ENCODE data around the gene ZNRD2.

Gene ZNRD2

DNA sequence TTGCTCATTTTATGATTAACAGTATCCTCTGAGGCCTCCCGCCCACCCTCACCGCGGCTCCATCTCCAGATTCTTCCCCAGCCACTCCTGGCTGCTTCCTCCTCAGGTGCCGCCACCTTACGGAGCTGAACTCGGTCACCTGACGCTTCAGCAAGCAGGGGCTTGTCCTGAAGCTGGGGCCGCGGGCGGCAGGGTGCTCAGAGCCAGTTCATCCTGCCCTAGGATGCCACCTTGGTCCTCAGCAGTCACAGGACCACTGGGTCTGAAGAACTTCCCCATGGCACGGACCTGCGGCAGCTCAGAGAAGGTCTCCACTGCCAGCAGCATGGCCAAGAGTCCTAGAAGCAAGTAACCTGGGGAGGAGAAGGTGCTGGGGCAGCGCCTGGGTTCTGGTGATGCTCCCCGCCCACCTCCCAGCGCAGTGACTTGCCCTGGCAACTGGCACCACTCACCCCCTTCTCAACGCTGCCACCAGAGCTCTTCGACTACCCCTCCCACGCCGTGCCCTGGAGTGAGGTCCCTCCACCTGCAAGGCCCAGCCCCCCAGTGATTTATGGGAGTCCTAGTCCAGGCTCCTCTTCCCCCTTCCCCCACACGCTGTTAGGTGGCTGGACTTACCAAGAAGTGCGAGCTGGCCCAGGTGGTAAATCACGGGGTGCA, 22.7 kb downstream of the ZNRD2 start:
- Histone ChIP-seq H3K27me3 (ENCODE audit: insufficient read depth, low read length) (no peaks in the 10 kb centered on the region), H2AFZ (ENCODE audit: low read length, unreplicated experiment) (no peak overlapping the region), H3K79me2 (ENCODE audit: control insufficient read depth, insufficient read depth, low read length, unreplicated experiment) (no peaks in the 10 kb centered on the region), H3K27ac (ENCODE audit: low read depth, low read length) (no peak overlapping the region), H3K4me3 (ENCODE audit: low read depth, low read length) (no peak overlapping the region), H3K4me1 (ENCODE audit: control insufficient read depth, insufficient read depth, low read length, unreplicated experiment) (peaks cover 16% of the 10 kb centered on the region), H3K36me3 (ENCODE audit: insufficient read depth, low read length) (no peaks in the 10 kb centered on the region)

DNA sequence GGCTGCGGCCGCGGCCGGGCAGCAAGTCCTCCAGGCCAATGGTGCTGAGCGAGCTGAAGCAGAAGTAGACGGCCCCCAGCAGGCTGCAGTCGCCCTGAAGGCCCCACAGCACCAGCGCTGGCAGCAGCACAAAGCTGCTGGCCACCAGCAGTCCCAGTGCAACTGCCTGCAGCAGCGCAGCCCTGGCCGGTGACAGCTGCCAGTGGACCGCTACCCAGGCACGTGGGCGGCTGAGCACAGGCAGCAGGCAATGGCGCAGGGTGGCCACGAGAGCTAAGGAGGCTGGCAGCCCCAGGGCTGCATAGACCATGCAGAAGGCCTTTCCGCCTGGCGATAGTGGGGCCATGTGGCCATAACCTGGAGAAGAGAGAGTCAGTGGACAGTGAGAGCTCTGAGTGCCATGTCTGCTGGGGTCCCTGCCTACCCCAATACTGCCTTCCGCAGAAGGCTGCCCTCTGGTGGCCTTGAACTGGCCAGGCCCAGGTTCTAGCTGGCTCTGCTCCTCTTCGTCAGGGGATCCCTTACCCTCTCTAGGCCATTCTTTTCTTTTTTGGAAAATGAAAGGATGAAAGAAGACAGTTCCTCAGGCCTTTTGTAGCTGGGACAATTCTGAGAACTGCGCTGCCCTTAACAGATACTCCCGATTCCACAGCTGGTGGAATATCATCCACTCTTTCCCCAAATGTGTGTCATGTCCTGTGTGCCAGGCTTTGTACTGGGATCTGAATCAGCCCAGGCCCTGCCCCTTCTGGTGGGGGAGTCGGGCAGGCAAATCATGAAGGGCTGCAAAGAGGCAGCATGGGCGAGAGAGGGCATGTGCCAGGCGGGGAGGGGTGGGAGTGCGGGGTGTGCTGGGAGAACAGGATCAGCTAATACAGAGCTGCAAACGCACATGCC, 23.5 kb downstream of the ZNRD2 start:
- Histone ChIP-seq H3K27me3 (ENCODE audit: insufficient read depth, low read length) (no peaks in the 10 kb centered on the region), H3K4me3 (ENCODE audit: low read depth, low read length) (no peak overlapping the region), H3K27ac (ENCODE audit: low read depth, low read length) (no peak overlapping the region), H3K36me3 (ENCODE audit: insufficient read depth, low read length) (no peaks in the 10 kb centered on the region), H3K4me1 (ENCODE audit: control insufficient read depth, insufficient read depth, low read length, unreplicated experiment) (peaks cover 11% of the 10 kb centered on the region), H2AFZ (ENCODE audit: low read length, unreplicated experiment) (no peak overlapping the region), H3K79me2 (ENCODE audit: control insufficient read depth, insufficient read depth, low read length, unreplicated experiment) (no peaks in the 10 kb centered on the region)

- peaks cover 11% of the 10 kb centered on the region for H3K4me1 ChIP-seq (ENCODE audit: control insufficient read depth, insufficient read depth, low read length, unreplicated experiment)
- no peak overlapping the region for H3K4me3 ChIP-seq (ENCODE audit: low read depth, low read length)
- H3K27me3 ChIP-seq (ENCODE audit: insufficient read depth, low read length) = no peaks in the 10 kb centered on the region
- no peaks in the 10 kb centered on the region for H3K79me2 ChIP-seq (ENCODE audit: control insufficient read depth, insufficient read depth, low read length, unreplicated experiment)
- H3K36me3 ChIP-seq (ENCODE audit: insufficient read depth, low read length) = no peaks in the 10 kb centered on the region
- no peak overlapping the region for H2AFZ ChIP-seq (ENCODE audit: low read length, unreplicated experiment)
- no peak overlapping the region for H3K27ac ChIP-seq (ENCODE audit: low read depth, low read length)
These were observed 24.9 kb downstream of the ZNRD2 start for GRCh38 chr11:65595131-65595530.

GRCh38 chr11:65595543-65596281, 25.4 kb downstream of the ZNRD2 start, which contains the start of gene KCNK7:
Gene KCNK7, minus strand, starts transcription at chr11:65595800. Its CDS starts 28 bp downstream, at chr11:65595772.
- Histone ChIP-seq H3K4me3 (ENCODE audit: low read depth, low read length) (no peak within 1 kb of the TSS), H3K36me3 (ENCODE audit: insufficient read depth, low read length) (no peaks in the 10 kb centered on the region), H3K27ac (ENCODE audit: low read depth, low read length) (no peak within 1 kb of the TSS), H3K27me3 (ENCODE audit: insufficient read depth, low read length) (no peaks in the 10 kb centered on the region), H3K79me2 (ENCODE audit: control insufficient read depth, insufficient read depth, low read length, unreplicated experiment) (no peaks in the 10 kb centered on the region), H2AFZ (ENCODE audit: low read length, unreplicated experiment) (no peak within 1 kb of the TSS), H3K4me1 (ENCODE audit: control insufficient read depth, insufficient read depth, low read length, unreplicated experiment) (peaks cover 11% of the 10 kb centered on the region)

DNA sequence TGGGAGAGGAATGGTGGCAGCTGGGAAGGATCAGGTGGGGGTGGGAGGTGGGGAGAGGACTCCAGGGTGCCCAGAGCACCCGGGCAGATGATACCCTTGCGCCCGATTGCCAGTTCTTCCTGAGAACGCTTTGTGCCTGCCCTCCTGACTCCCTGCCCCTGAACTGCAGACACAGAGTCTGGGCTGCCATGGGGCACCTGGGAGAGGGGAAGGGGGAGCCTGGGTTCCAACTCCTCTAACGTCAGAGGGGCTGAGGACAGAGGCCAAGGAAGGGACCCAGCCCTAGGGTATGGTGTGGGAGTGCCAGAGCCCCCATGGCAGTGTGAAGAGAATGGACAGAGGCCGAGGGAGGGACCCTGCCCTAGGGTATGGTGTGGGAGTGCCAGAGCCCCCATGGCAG, 26.2 kb downstream of the ZNRD2 start:
- no peaks in the 10 kb centered on the region for H3K36me3 ChIP-seq (ENCODE audit: insufficient read depth, low read length)
- peaks cover 11% of the 10 kb centered on the region for H3K4me1 ChIP-seq (ENCODE audit: control insufficient read depth, insufficient read depth, low read length, unreplicated experiment)
- no peak overlapping the region for H3K4me3 ChIP-seq (ENCODE audit: low read depth, low read length)
- H2AFZ ChIP-seq (ENCODE audit: low read length, unreplicated experiment) = no peak overlapping the region
- H3K27ac ChIP-seq (ENCODE audit: low read depth, low read length) = no peak overlapping the region
- H3K79me2 ChIP-seq (ENCODE audit: control insufficient read depth, insufficient read depth, low read length, unreplicated experiment) = no peaks in the 10 kb centered on the region
- no peaks in the 10 kb centered on the region for H3K27me3 ChIP-seq (ENCODE audit: insufficient read depth, low read length)

DNA sequence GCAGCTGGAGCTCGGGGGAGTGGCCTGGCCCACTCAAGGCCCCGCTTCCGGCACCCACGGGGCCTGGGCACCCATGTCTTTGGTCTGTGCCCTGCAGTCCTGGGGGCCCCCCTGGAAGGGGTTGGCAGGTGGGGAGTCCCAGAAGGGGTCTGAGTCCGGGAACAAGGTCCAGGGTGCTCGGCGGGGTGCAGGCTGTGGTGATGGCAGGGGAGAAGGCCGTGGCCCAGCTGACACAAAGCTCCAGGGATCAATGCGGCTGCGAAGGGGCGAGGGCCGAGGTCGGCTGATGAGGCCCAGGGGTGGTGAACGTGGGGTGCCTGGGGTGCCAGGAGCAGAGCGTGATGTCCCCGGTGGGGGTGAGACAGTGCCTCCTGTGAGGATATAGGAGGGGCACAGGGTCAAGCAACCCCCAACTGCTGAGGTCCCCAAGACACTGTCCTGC, 28.0 kb downstream of the ZNRD2 start:
- Histone ChIP-seq H3K36me3 (ENCODE audit: insufficient read depth, low read length) (no peaks in the 10 kb centered on the region), H3K27ac (ENCODE audit: low read depth, low read length) (no peak overlapping the region)

DNA sequence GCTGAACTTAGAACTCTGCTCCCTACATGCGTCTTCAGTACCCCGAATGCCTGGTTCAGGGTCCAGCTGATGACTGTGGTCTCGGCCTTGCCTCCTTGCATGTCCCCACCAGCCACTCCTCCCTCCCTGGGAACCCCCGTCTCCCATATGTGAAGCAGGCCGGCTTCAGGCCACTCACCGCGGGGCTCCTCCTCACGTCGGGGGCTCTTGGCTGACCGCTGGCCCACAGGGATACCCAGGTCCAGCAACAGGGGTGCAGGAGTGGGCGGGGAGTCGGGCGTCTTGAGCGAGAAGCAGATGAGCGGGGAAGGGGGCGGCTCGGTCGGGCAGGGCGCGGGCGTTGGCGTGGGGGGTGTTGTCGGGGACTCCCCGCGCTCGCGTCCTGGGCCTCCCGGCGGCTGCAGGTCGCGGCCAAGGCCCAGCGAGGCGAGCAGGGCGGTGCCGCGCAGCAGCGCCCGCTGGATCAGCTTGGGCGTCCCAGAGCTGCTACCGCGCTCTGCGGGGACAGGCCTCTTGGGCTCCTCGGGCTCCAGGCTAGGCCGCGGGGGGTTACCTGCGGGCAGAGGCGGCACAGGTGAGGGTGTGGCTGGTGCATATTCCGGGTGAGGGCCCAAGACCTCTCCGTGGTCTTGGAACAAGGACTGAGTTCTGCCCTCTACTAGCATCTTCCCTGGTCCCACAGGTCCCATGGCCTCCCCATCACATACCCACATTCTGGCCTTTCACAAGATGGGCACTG, 29.1 kb downstream of the ZNRD2 start:
- H2AFZ ChIP-seq (ENCODE audit: low read length, unreplicated experiment) = no peak overlapping the region
- no peaks in the 10 kb centered on the region for H3K36me3 ChIP-seq (ENCODE audit: insufficient read depth, low read length)
- no peaks in the 10 kb centered on the region for H3K79me2 ChIP-seq (ENCODE audit: control insufficient read depth, insufficient read depth, low read length, unreplicated experiment)
- peaks cover 11% of the 10 kb centered on the region for H3K4me1 ChIP-seq (ENCODE audit: control insufficient read depth, insufficient read depth, low read length, unreplicated experiment)
- H3K27ac ChIP-seq (ENCODE audit: low read depth, low read length) = no peak overlapping the region
- no peak overlapping the region for H3K4me3 ChIP-seq (ENCODE audit: low read depth, low read length)
- H3K27me3 ChIP-seq (ENCODE audit: insufficient read depth, low read length) = no peaks in the 10 kb centered on the region

More for the DNA sequence above, 28.0 kb downstream of the ZNRD2 start:
- Histone ChIP-seq H3K4me3 (ENCODE audit: low read depth, low read length) (no peak overlapping the region), H3K27me3 (ENCODE audit: insufficient read depth, low read length) (no peaks in the 10 kb centered on the region), H3K4me1 (ENCODE audit: control insufficient read depth, insufficient read depth, low read length, unreplicated experiment) (peaks cover 11% of the 10 kb centered on the region), H3K79me2 (ENCODE audit: control insufficient read depth, insufficient read depth, low read length, unreplicated experiment) (no peaks in the 10 kb centered on the region), H2AFZ (ENCODE audit: low read length, unreplicated experiment) (no peak overlapping the region)

- Histone ChIP-seq H3K79me2 (ENCODE audit: control insufficient read depth, insufficient read depth, low read length, unreplicated experiment) (no peaks in the 10 kb centered on the region), H3K36me3 (ENCODE audit: insufficient read depth, low read length) (no peaks in the 10 kb centered on the region)
These were observed 29.6 kb downstream of the ZNRD2 start for GRCh38 chr11:65599955-65600246.

GRCh38 chr11:65604258-65604657, 34.0 kb downstream of the ZNRD2 start:
- H3K4me3 ChIP-seq (ENCODE audit: low read depth, low read length) = no peak overlapping the region
- H3K27ac ChIP-seq (ENCODE audit: low read depth, low read length) = no peak overlapping the region
- no peaks in the 10 kb centered on the region for H3K79me2 ChIP-seq (ENCODE audit: control insufficient read depth, insufficient read depth, low read length, unreplicated experiment)
- H2AFZ ChIP-seq (ENCODE audit: low read length, unreplicated experiment) = no peak overlapping the region
- H3K4me1 ChIP-seq (ENCODE audit: control insufficient read depth, insufficient read depth, low read length, unreplicated experiment) = peaks cover 15% of the 10 kb centered on the region
- no peaks in the 10 kb centered on the region for H3K36me3 ChIP-seq (ENCODE audit: insufficient read depth, low read length)
- H3K27me3 ChIP-seq (ENCODE audit: insufficient read depth, low read length) = no peaks in the 10 kb centered on the region

More at GRCh38 chr11:65599955-65600246, 29.6 kb downstream of the ZNRD2 start:
- Histone ChIP-seq H2AFZ (ENCODE audit: low read length, unreplicated experiment) (no peak overlapping the region), H3K4me1 (ENCODE audit: control insufficient read depth, insufficient read depth, low read length, unreplicated experiment) (peaks cover 11% of the 10 kb centered on the region), H3K27me3 (ENCODE audit: insufficient read depth, low read length) (no peaks in the 10 kb centered on the region), H3K4me3 (ENCODE audit: low read depth, low read length) (no peak overlapping the region), H3K27ac (ENCODE audit: low read depth, low read length) (no peak overlapping the region)
